HEK293 (cell line): Measurements from ENCODE around the gene SPARC.

ENCODE experiments used
- CTCF ChIA-PET: fragments of 350-600 bp; formaldehyde crosslinking; extraction: SDS; loops from one replicate; lab custom pipeline; 2021; ENCODE audit warnings: antibody characterized with exemption; lab: Yijun Ruan, JAX
- POLR2A ChIA-PET: fragments of 300-600 bp; formaldehyde crosslinking; extraction: SDS; loops from one replicate; lab custom pipeline; 2020; ENCODE audit warnings: antibody characterized with exemption, inconsistent platforms; lab: Yijun Ruan, JAX
- H3K27ac ChIP-seq: fragments of 200-500 bp; sonication (Bioruptor generic); 2 replicates; pipeline ENCODE4 v1.5.1; 2014; ENCODE audit warnings: low read depth, low read length, control low read depth, inconsistent platforms; ENCODE audit errors: extremely low read depth
- H3K36me3 ChIP-seq, 2 experiments: fragments of 200-500 bp in 1 of 2; sonication (Bioruptor generic) in 1 of 2; 1 replicate in 1 of 2; 2 replicates in 1 of 2; pipeline ENCODE4 v1.5.1; 2014 to 2017; ENCODE audit warnings: inconsistent platforms in 2 of 2, low read length in 2 of 2; ENCODE audit not compliant: control insufficient read depth in 2 of 2, insufficient read depth in 1 of 2
- H3K4me1 ChIP-seq: fragments of 200-500 bp; sonication (Bioruptor generic); 2 replicates; pipeline ENCODE4 v1.5.1; 2014; ENCODE audit warnings: mild to moderate bottlenecking, low read length, inconsistent platforms; ENCODE audit not compliant: control insufficient read depth, insufficient read depth
- H3K4me3 ChIP-seq: 2 replicates; pipeline ENCODE4 v1.5.1; 2011; ENCODE audit warnings: low read depth, mild to moderate bottlenecking, control low read depth, low read length, moderate library complexity
- H3K9me3 ChIP-seq: fragments of 200-500 bp; sonication (Bioruptor generic); 2 replicates; pipeline ENCODE4 v1.5.1; 2014; ENCODE audit warnings: low read depth, low read length, inconsistent platforms; ENCODE audit not compliant: control insufficient read depth, insufficient read depth
- CTCF ChIP-seq: fragments of 450-650 bp; formaldehyde crosslinking; IDR thresholded peaks from 2 replicates; pipeline ENCODE4 v1.5.1; 2016; ENCODE audit warnings: missing biosample characterization, missing genetic modification characterization
- GLIS1 ChIP-seq: fragments of 450-650 bp; formaldehyde crosslinking; IDR thresholded peaks from 2 replicates; pipeline ENCODE4 v1.5.1; 2016; ENCODE audit warnings: missing biosample characterization, missing genetic modification characterization
- GLIS2 ChIP-seq: fragments of 450-650 bp; formaldehyde crosslinking; IDR thresholded peaks from 2 replicates; pipeline ENCODE4 v1.5.1; 2016; ENCODE audit warnings: missing biosample characterization, missing genetic modification characterization
- PRDM6 ChIP-seq: fragments of 450-650 bp; formaldehyde crosslinking; IDR thresholded peaks from 2 replicates; pipeline ENCODE4 v1.5.1; 2017; ENCODE audit warnings: missing biosample characterization, missing genetic modification characterization
- ZFHX2 ChIP-seq: fragments of 450-650 bp; formaldehyde crosslinking; conservative IDR thresholded peaks from 2 replicates; pipeline ENCODE4 v1.5.1; 2016; ENCODE audit warnings: missing biosample characterization, missing genetic modification characterization
- ZNF140 ChIP-seq: fragments of 450-650 bp; formaldehyde crosslinking; IDR thresholded peaks from 2 replicates; pipeline ENCODE4 v1.5.1; 2016; ENCODE audit warnings: missing biosample characterization, missing genetic modification characterization
- ZNF18 ChIP-seq: fragments of 450-650 bp; formaldehyde crosslinking; IDR thresholded peaks from 2 replicates; pipeline ENCODE4 v1.5.1; 2016; ENCODE audit warnings: missing biosample characterization, missing genetic modification characterization
- ZNF211 ChIP-seq: fragments of 450-650 bp; formaldehyde crosslinking; IDR thresholded peaks from 2 replicates; pipeline ENCODE4 v1.5.1; 2016; ENCODE audit warnings: low read depth, missing biosample characterization, missing genetic modification characterization
- ZNF391 ChIP-seq: fragments of 450-650 bp; formaldehyde crosslinking; IDR thresholded peaks from 2 replicates; pipeline ENCODE4 v1.5.1; 2016; ENCODE audit warnings: low read depth, missing biosample characterization, missing genetic modification characterization, borderline replicate concordance
- ZNF394 ChIP-seq: fragments of 450-650 bp; formaldehyde crosslinking; IDR thresholded peaks from 2 replicates; pipeline ENCODE4 v1.5.1; 2016; ENCODE audit warnings: missing biosample characterization, missing genetic modification characterization, mild to moderate bottlenecking, moderate library complexity, borderline replicate concordance
- ZNF626 ChIP-seq: fragments of 450-650 bp; sonication (Bioruptor Pico); formaldehyde crosslinking; IDR thresholded peaks from 2 replicates; pipeline ENCODE4 v1.5.1; 2018; ENCODE audit warnings: missing biosample characterization, missing genetic modification characterization, inconsistent platforms
- ZNF654 ChIP-seq: fragments of 450-650 bp; formaldehyde crosslinking; IDR thresholded peaks from 2 replicates; pipeline ENCODE4 v1.5.1; 2016; ENCODE audit warnings: low read depth, missing biosample characterization, missing genetic modification characterization
- ZNF660 ChIP-seq: fragments of 450-650 bp; IDR thresholded peaks from 2 replicates; pipeline ENCODE4 v1.5.1; 2018; ENCODE audit warnings: missing biosample characterization, mild to moderate bottlenecking, missing genetic modification characterization
- ZNF830 ChIP-seq: fragments of 450-650 bp; IDR thresholded peaks from 2 replicates; pipeline ENCODE4 v1.5.0; 2018; ENCODE audit warnings: missing biosample characterization, missing genetic modification characterization, low read depth, mild to moderate bottlenecking, moderate library complexity

The SPARC gene

GRCh38 chr5:151660616-151661495 is 25.9 kb downstream of the SPARC start:
- ChIA-PET POLR2A (interaction anchor here (0.5 to 1.4 kb wide), 4 partner anchors 21 to 38 kb away, joined by 3 to 7 read pairs (median 4); no protein-coding TSS in a partner anchor), CTCF (interaction anchor here (0.7 to 7.4 kb wide), 7 partner anchors 9 to 1352 kb away, joined by 3 to 180 read pairs (median 5); no protein-coding TSS in a partner anchor)
- no peak overlapping the region for H3K4me3 ChIP-seq
- TF ChIP-seq ZNF140 (no peak), ZNF391 (tag by site-specific recombination) (no peak)
- H3K36me3 ChIP-seq = peaks cover 0 to 39% of the 10 kb centered on the region in 2 experiments; a peak in 1 of 3 replicates
- no peaks in the 10 kb centered on the region for H3K9me3 ChIP-seq
- H3K4me1 ChIP-seq = no peaks in the 10 kb centered on the region
- H3K27ac ChIP-seq = no peak overlapping the region

GRCh38 chr5:151659001-151659754 is 27.5 kb downstream of the SPARC start:
- TF ChIP-seq CTCF (tag by site-specific recombination) = peak; percentile 76
- no peak for TF ChIP-seq ZNF211 (tag by site-specific recombination)
- TF ChIP-seq PRDM6 = no peak
- 0 out of 2 replicates have a peak, but pooled peaks have one; percentile 21 for TF ChIP-seq ZNF660 (tag by site-specific recombination)
- no peak for TF ChIP-seq ZNF830 (tag by site-specific recombination)
- no peak for TF ChIP-seq ZFHX2 (tag by site-specific recombination)
- peak; percentile 33; the same call in 1 of the 2 replicates for TF ChIP-seq GLIS1 (tag by site-specific recombination)
- peak; percentile 57 for TF ChIP-seq ZNF654 (tag by site-specific recombination)
- peak; percentile 24; the same call in 1 of the 2 replicates for TF ChIP-seq GLIS2
- TF ChIP-seq ZNF626 = no peak
- no peak for TF ChIP-seq ZNF18 (tag by site-specific recombination)
- TF ChIP-seq ZNF394 = no peak
- Histone ChIP-seq H3K9me3 (no peaks in the 10 kb centered on the region), H3K4me1 (no peaks in the 10 kb centered on the region), H3K36me3 (peaks cover 0 to 23% of the 10 kb centered on the region in 2 experiments; a peak in 1 of 3 replicates), H3K27ac (no peak overlapping the region), H3K4me3 (no peak overlapping the region)
- ChIA-PET CTCF (interaction anchor here (0.6 to 7.4 kb wide), 48 partner anchors 8 to 848 kb away, joined by 3 to 180 read pairs (median 5); partner anchors contain the start of genes GM2A and SPARC), POLR2A (interaction anchor here (0.6 to 1.3 kb wide), 4 partner anchors 28 to 112 kb away, joined by 3 to 6 read pairs (median 4); partner anchors contain the start of genes G3BP1 and SPARC)
